ENCODE results near the gene TRAPPC10.
A peak's percentile ranks its signal among the peaks of the same experiment; 100 is the strongest.

The TRAPPC10 gene

DNA sequence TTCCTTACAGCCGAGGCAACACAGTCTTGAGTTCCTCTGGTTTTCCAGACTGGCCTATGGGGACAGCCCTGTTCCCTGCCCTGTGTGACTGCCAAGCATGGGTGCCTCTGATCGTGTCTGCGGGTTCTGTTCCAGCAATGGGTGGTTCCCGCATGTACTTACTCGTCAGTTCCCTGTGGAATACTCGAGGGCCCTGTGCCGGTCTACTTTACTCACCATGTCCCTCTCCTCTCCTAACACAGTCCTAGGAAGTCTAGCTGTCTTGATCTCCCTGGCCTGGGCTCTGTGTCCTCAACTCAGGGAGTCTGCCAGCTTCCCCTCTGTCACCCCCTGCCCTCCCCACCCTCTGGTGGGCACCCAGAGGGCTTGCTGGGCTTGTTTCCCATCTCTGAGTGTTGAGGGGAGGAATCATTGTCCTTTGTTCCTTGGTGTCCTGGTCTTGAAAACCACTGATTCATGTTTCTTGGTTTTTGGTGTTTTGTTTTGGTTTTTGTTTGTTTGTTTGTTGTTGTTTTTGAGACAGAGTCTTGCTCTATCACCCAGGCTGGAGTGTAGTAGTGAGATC is 36.0 kb downstream of the TRAPPC10 start:
- DNase-seq, result no peak

DNA sequence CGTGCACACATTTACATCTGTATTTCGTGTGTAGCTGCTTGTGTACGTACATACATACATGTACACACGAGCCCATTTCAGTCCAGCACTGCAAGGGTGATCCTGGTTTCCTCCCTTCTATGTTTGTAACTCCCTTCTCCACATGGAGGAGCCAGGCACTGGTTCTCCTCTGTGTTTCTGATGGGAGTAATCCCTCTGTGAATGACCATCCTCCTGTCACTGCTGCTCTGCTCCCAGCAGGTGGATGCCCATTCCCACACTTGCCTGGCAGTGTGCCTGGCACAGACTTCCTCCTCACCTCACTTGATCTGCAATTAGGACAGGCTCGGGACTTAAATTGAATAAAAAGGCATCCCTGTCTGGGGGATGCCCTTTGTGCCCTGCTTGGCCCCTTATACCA is 37.1 kb downstream of the TRAPPC10 start:
- DNase-seq, result no peak

DNA sequence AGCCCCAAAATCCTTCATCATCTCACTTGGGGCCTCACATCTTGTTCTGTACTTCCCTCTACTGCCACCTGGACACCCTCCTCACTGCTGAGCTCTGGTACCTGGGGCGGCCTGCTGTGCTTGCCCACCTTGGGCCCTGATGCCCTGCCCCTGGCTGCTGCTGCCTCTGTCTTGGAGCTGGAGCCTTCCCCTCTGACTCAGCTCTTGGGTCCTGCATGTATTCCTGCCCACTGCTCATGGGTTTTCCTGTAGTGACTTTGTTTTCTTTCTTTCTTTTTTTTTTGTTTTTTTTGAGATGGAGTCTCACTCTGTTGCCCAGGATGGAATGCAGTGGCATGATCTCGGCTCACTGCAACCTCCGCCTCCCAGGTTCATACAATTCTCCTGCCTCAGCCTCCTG is 37.5 kb downstream of the TRAPPC10 start:
- no peak for DNase-seq

DNA sequence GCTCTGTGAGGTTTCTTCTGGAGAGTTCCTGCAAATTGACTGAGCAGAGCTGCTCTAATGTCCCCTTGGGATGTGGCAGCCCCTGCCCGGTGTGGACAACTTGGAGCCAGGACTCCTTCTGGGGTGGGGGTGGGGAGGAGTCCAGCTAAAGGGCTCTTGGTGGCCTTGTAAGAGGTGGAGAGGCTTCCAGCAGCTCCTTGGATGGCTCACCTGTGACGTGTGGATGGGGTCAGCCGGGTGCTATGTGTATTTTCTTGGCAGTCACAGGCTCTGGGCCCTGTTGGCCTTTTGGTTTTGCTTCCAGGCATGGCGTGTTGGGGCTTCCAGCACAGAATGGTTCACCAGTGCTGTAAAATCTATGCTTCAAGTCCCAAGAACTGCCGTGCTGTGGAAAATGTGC is 38.2 kb downstream of the TRAPPC10 start:
- no peak for DNase-seq

DNA sequence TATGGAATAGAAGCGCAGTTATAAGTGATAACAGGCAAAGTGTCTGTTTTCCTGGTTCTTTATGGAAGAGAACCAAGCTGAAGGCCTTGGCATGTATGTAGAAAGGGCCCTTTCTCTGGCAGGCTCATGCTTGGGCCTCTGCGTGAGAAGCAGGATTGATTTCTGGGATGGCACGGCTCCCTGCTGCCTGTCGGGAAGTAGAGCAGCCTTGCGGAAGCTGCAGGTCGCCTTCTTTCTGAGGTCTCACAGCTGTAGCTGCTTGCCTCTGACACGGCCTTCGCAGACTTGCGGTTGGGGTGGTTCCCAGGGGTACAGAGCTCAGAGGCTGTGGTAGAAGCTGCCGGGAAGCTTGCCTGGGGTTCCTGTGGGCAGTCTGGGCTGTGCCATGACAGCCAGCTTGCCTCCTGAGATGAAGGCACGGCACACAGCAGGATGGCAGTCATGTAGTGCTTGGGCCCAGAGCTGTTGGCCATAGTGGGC is 39.4 kb downstream of the TRAPPC10 start:
- no peak for DNase-seq

DNA sequence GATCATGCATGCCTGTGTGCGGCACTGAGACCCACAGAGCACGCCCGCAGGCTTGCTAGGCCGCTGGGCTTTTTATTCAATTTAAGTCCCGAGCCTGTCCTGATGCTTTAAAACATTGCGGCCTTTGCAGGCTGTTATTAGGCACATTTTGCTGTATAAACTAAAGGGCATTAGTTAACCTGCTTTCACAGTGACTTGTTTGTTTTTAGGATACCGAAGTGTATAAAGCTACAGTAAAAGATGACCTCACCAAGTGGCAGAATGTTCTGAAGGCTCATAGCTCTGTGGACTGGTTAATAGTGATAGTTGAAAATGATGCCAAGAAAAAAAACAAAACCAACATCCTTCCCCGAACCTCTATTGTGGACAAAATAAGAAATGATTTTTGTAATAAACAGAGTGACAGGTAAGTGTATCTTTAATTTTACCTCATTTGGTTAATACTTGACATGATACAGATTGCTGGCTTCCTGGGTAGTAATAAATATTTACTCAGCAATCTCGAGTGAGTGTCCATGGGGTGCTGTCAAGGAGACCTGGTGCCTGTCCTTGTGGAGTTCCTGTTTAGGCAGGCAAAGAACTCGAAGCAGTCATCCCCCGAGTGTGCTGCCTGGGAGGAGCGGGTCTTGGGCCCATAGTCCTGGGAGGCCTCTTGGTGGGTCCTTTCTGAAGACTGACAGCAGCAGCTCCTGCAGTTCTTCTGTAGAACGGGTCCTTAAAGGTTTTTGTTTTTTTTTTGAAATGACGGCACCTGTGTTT is 40.1 kb downstream of the TRAPPC10 start:
- DNase-seq, result no peak

DNA sequence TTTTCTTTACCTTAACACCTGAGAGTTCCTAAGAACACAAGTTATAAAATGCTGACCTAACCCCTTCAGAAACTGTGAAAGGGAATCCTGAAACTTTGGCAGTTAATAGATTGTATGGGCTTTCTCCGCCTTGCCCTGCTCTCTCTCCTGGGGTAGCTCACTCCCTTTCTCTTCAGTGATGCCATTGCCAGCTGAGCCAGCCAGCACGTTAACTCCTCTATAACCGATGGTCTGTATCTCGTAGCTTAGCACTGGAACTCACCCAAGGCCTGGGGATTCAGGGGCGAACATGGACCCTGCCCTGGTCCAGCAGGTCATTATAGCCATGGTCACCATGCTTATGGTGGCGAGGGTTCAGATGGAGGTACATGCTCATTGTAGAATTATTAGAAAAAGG is 40.7 kb downstream of the TRAPPC10 start:
- no peak for DNase-seq

DNA sequence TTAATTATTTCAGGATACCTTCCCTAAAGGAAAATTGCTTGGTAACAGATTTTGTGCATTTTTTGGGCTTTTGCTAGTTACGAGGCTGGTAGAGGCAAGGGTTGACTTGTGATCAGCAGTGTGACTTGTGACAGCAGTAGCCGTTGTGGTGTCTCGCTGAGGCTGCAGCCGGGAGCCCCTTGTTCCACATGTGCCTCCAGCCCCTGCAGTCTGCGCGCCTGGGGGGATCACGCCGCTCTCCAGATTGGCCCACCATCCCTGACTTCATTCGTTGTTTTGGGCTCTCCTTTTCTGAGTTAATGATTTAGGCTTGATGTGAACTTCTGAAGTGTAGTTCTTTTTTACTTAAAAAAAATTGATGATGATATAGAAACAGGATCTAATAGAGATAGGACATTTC is 41.5 kb downstream of the TRAPPC10 start:
- no peak for DNase-seq

DNA sequence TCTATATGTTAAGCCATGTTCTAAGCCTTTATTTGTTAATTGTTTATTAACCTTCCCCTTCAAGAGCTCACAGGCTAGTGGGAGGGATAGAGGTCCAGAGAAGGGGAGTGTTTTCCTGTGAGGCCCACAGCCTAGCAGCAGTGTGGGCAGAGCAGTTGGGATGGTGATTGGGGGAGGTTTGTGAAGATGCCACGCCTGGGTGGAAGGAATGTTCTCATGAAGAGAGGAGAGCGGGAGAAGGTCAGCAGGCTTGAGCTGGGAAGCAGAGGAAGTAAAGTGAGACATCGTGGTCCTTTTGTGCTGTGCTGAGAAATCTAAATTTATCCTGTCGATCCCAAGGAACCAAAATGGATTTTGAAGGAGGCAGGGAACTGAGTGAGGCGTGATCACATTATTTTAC is 42.6 kb downstream of the TRAPPC10 start:
- peak; percentile 13 for DNase-seq

DNA sequence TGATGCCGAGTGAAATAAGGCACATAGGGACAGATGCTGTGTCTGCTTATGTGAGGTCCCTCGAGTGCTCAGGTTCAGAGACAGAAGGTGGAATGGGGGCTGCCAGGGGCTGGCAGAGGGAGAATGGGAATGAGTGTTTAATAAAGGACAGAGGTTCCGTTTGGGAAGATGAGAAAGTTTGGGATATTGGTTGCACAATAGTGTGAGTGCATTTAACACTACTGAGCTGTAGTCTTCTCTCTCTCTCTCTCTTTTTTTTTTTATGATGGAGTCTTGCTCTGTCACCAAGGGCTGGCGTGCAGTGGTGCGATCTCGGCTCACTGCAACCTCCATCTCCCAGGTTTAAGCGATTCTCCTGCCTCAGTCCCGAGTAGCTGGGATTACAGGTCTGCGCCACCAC is 44.9 kb downstream of the TRAPPC10 start:
- no peak for DNase-seq

DNA sequence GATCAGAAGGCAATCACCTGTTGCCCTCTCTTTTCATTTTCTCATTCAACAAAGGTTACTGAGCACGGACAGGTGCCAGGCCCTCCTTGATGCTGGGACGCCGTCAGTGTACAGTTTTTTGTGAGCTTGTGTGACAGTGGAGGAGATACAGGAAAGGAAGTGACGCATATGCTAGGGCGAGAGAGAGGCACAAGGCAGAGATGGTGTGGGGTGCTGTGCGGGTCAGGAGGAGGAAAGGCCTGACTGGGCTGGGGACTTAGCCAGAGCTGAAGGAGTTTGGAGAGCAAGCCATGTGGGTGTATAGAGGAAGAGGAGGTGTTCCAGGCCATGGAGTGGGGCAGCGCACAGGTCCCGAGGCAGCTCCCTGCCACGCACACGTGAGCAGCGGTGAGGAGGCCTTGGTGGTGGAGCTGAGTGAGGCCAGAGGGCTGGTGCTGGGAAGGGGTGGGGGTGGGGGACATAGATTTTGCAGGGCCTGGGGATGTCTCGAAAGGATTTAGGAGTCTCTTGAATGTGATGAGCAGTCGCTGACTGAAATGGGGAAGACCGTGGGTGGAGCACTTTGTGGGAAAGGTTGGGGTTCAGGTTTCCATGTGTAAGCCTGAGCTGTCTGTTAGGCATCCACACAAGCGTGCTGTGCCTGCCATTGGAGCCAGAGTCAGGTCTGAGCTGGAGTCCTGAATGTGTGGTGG is 46.0 kb downstream of the TRAPPC10 start:
- no peak for DNase-seq

DNA sequence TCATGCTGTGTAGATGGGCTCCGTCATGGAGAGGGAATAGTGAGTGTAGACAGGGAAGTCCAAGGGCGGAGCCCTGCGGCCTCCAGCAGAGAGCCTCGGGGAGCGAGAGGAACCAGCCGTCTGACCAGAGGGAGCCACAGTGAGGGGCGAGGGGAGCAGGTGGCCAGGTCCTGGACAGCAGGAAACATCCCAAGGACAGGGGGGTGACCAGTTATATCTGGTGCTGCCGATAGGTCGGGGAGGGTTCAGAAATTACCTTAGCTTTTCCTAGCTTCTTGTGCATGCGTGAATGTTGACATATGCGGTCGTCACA is 46.5 kb downstream of the TRAPPC10 start:
- DNase-seq, result no peak

DNA sequence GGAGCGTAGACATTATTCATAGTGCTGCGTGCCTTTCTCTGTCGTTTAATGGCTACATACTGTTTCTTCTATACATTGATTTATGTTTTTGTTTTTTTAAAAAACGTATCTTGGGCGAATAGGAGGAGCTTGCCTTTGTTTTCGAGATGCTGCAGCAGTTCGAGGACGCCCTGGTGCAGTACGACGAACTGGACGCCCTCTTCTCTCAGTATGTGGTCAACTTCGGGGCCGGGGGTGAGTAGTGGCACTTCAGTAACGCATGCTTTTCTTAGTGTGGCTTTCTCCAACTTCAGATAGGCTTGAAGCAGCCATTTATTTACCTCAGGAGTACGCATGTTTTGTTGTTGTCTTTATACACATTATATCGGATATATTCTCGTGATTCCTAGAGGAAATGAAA is 46.9 kb downstream of the TRAPPC10 start:
- no peak for DNase-seq

DNA sequence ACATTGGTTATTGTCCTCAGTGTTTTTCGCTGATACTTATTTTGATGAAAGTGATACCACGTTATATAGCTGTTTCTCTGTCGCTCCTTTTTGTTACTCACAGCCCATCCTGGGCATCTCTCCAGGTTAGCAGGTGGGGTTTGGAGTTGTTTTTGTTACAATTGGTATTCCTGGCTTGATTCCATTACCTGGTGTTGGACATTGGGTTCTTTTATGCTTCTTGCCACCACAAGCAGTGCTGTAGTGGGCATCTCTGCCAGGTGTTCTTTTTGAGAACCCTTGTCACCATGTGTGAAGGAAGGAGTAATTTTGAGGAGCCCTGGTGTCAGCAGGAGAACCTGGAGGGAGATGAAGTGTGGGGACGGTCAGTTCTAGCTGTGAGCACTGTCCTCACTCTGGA is 47.6 kb downstream of the TRAPPC10 start:
- DNase-seq, result no peak

DNA sequence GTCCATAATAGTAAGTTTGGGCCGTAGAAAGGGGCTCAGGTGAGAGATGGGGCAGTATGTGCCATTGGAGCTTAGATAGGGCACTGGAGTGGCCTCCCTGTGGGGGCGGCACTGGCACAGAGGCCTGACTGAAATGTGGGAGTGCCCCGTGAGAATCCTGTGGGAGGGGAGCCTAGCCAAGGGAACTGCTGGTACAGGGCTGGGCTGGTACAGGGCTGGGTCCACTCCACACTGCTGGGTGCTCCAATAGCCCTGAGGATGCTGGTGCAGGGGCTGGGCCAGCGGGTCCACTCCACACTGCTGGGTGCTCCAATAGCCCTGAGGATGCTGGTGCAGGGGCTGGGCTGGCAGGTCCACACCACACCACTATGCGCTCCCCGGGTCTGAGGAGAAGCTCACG is 50.3 kb downstream of the TRAPPC10 start:
- no peak for DNase-seq

DNA sequence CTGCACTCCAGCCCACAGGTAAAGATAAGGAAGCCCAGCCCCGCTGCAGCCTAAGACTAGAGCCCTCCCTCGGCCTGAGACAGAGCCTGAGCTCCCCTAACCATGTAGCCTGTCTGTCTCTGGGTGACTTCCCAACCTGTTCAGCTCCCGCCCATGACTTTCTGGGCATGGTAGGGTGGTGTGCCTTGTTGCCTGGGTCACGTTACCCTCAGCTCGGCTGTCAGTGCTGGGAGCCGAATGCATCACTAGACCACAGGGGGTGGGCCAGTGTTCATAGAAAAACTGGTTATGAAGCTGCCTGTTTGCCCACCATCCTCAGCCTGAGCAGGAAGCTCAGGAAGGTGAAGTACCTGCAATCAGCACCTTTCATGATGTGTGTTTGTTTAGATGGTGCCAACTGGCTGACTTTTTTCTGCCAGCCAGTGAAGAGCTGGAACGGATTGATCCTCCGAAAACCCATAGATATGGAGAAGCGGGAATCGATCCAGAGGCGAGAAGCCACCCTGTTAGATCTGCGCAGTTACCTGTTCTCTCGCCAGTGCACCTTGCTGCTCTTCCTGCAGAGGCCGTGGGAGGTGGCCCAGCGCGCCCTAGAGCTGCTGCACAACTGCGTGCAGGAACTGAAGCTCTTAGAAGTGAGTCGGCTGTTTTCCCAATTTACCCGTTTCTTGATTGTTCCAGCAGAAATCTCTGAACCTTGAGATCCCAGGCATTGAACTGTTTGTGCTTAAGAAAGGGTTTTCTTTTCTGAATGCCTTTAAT is 51.2 kb downstream of the TRAPPC10 start:
- DNase-seq, result no peak

DNA sequence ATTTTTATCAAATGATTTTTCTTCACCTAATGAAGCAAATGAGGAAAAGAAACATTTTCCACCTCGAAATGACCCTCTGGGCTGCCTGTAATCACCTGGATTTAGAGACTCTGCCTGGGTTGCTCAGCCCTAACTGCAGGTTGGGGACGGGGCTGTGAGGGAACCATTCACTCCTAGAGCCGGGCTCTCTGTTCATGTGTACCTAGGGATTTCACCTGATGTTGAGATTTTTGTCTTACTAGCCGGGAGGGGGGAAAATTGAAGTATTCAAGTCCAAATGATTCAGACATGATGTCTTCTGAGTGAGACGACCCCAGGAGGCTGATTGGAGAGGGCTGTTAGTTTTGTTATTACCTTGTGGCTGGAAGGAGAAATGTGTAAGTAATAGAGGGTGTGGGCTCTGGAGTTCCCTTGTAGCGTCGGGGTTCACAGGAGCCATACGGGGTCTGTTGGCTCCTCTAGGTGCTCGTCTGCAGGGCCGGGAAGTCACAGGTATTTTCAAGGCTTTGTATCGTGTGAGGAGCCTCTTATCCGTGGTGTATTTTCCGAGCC is 52.8 kb downstream of the TRAPPC10 start:
- DNase-seq, result no peak

DNA sequence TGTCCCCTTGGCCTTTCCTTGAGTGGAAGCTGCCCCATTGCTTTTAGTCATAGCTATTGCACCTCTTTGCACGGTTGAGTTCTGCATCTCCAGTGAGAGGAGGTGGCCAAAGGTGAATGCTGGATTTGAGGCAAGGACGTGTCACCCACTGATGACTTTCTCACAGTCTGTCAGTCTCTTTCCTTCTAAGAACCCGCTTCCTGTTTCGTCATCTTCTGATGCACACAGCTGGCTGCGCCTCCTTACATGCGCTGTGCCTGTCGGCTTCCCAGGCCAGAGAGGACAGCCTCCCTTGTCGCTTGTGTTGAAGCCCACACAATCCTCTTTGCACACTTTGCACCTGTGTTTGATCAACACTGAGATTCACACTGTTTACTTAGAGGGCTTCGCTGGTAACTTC is 53.3 kb downstream of the TRAPPC10 start:
- peak; percentile 12 for DNase-seq

DNA sequence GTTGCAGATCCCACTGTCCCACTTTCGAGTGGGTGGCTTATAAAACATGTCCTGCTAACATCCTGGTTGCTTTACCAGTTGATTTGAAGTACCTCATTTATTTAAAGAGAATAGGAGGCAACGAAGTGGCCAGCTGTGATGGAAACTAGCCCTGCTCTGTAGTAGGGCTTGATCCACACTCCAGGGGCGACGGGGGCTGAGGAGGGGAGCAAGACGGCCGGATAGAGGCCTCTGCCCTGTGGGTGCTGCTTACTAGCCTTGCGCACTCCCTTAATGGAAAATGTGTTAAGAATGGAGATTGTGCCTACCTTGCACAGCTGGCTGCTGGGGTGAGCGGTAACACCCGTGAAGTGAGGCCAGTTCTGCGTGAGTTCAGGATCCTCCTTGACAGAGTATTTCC is 54.0 kb downstream of the TRAPPC10 start:
- DNase-seq, result no peak

DNA sequence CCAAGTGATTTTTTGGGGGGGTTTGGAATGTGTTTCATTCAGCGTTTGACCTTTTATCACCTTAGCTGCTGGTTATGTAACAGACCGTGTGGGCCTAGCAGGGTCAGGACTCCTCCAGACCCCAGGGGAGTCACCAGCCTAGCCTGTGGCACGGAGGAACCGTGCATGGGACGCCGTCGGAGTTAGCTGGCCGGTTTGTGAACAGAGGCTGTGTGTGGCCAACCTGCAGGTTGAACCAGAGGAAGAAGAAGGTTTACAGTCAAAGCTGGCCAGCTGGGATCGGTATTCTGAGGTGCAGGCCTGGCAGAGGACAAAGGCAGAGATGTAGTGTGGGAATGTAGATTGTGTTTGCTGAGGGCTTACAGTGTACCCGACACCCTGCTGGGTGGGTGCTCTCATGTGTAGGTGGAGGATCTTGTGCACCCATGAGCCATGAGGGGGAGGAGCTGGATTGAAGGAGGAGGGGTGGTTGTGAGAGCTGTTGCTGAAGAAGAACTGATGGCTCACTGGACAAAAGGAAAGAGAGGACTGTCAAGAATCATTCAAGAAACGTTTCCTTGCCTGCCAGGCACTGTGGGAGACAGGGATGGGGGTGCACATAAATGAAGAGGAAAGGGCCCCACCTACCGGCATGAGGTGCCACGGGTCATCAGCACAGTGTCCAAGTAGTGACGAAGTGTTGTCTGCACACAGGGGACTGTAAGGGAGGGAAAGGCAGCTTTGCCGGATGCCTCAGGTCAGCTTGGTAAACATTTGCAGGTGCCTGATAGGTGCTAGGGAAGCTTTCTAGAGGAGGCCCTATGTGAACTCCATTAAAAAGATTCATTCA is 55.1 kb downstream of the TRAPPC10 start:
- DNase-seq, result no peak

DNA sequence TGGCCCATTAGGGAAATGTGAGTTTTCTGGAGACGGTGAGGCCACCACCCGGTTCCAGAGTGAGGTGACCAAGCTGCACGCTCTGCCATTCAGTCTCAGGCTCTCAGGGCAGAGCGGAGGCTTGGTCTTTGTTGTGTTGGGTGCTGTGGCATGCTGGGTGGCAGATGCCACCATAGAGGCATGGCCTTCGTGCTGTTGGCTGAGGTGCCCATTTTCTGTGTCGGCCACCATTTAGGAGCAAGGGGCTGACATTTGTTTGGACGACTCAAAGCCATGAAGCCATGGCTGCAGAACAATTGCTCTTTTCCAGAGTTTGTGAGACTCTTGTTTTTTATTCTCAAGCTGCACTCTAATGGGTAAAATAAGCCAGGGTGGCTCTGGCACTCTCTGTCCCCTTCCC is 58.3 kb downstream of the TRAPPC10 start:
- DNase-seq, result no peak

DNA sequence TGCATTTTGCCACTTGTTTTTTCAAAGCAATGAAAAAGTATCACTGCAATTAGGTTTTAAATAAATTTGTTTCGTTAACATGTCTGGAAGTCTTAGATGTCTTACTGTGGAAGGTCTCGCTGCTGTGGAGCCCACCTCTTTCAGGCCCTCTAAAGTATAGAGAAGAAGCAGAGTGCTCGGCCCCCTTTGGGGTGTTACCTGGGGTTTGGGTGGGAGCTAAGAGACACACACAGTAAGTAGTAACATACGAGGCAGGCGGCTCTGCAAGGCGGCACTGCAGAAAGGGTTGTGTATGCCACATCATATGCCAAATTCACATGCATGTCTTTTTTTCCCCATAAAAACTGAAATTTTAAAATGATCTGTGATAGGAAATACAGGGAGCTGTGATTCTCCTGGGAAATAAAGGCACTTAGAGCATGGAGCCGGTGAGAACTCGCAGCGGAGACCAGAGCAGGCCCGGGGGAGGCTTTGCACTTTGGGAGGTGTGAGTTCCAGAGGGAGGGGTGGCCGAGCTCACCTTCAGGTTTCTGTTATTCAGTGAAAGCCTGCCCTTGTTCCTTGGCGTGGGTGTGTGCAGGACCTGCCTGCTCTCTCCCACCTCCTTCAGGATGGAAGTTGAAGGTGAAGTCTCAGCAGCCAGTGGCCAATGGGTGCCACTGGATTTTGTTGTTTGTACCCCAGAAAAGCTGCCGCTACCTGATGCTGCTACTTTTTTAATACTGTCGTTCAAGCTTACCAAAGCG is 59.4 kb downstream of the TRAPPC10 start:
- no peak for DNase-seq

Data from EL (cell line).